NCI-H1436 (cell line): ENCODE results near the gene CAMP.
"Not testable (repeated sequence)": the region's sequence is repeated elsewhere in the genome, so short reads cannot be mapped to it uniquely, and the experiment has no call there.

ENCODE experiments used
- DNase-seq: peaks from one replicate; lab custom pipeline; 2025; lab: John Stamatoyannopoulos, UW

The CAMP gene, protein sequence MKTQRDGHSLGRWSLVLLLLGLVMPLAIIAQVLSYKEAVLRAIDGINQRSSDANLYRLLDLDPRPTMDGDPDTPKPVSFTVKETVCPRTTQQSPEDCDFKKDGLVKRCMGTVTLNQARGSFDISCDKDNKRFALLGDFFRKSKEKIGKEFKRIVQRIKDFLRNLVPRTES

DNA sequence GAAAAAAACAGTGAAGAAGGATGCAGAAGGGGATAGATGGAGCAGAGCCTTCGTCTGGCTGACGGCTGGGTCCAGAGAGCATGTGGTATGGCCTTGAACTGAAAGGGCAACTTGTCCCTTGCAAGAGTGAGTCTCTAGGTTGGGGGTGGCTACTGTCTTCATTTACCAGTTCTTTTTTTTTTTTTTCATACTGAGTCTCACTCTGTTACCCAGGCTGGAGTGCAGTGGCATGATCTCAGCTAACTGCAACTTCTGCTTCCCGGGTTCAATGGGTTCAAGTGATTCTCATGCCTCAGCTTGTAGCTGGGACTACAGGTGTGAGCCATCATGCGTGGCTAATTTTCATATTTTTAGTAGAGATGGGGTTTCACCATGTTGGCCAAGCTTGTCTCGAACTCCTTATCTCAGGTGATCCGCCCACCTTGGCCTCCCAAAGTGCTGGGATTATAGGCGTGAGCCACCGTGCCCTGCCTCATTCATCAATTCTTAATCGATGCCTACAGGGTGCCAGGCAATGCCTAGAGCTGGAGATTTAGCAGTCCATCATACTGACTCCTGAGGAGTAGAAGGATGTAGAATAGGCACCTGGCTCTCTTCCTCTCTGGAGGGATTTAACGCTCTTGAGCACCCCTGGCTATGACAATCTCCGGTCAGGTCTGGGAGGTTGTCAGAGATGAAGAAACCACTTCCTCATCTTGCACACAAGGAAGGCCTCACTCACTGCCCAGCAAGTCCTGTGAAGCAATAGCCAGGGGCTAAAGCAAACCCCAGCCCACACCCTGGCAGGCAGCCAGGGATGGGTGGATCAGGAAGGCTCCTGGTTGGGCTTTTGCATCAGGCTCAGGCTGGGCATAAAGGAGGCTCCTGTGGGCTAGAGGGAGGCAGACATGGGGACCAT is at the start of gene CAMP:
CAMP (plus strand) TSS at position 880 of the 898 bp plus-strand sequence; CDS start at position 897, 17 bp downstream.
- DNase-seq, result no peak

DNA sequence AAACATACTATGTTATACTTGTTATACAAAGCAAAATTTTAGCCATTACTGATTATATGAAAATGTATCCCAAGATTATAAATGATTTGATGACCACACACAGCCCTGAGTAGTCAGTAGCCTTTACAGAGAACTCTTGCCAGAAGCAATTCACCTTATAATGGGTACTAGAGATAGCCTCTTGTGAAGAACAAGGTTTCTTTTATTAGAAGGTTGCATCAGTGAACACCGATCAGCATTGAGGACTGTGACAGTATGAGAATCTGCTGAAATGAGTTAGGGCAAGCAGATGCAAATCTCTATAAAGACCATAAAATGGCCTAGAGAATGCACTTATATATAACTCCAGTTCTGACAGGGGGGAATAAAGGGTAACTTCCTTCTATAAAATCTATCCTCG is 45.2 kb upstream of the CAMP start:
- DNase-seq, result no peak

DNA sequence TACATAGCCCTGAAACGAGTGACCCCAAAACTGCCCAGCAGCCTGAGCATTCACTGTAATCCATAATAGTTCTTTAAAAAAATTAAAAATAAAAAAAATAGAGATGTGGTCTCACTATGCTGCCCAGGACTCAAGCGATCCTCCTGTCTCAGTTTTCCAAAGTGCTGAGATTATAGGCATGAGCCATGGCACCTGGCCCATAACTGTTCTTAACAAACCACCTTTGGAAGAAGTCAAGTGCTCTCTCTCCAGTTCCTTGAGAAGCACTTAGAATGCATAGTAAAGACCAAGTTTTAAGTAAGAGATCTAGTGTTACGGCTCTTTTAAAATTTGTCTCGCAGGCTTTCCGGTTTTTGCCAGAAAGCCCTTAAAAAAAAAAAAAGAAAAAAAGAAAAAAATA is 43.3 kb upstream of the CAMP start:
- no peak for DNase-seq

DNA sequence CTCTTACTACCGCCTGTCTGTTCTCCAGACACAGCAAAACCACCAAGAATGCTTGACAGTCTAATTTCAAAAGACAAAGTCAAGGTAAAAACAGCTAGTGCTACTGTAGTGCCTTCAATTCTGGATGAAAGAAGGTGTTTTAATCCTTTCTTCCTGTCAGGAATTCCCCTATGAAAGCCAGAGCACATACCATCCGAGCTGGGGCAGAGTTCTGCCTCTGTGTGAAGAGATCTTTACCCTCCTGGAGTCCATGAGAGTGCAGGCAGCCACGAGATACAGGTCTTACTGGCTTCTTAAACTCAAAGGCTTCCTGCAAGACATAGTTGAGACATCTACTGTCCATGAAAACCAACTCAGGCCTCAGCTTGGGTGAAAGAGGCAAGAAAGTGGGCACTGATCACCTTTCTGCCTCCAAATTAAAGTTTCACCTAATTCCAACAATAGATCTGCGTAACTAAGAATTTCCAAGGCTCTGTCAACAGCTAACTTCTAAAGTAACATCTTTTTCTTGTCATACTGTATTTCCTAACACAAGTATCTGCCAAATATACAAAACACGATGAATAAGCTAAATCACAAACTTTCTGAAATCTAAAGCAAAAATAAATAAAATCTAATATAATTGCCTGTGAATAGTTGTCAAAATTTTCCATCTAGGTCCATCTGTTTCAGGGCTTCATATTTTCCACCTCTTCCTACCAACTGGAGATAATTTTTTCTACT is 42.6 kb upstream of the CAMP start:
- no peak for DNase-seq

GRCh38 chr3:48184299-48184698 is 39.0 kb upstream of the CAMP start:
- DNase-seq, result no peak

- no peak for DNase-seq
Measured at GRCh38 chr3:48185129-48185528, 38.2 kb upstream of the CAMP start.

DNA sequence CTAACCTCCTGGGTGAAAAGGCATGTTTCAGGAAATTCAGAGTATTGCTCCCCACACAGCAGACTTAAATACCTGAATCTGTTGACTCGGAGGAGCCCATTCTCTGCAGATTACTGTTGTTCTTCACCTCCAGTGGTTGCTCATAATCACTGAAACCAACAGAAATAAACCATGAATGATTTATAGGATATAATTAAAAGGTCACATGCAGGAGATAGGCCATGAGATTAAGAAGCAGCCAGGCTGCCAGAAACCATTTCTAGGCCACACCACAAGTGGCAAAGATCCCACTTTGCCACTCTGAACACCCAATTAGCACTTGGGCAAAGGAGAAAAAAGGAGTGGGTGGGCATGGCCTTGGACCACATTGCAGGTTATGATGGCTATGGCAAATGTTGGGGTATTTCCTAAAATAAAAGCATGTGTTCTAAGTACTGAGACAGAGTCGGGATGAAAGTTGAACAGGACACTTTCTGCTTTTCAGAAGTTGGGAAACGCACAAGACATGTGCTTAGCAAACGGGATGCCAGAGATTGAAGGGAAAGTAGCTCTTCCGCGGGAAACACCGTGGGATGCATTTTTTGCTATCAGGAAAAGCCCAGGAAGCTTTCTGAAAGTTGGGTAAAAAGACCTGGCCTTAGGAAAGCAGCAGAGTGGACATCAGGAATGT is 36.5 kb upstream of the CAMP start:
- no peak for DNase-seq

DNA sequence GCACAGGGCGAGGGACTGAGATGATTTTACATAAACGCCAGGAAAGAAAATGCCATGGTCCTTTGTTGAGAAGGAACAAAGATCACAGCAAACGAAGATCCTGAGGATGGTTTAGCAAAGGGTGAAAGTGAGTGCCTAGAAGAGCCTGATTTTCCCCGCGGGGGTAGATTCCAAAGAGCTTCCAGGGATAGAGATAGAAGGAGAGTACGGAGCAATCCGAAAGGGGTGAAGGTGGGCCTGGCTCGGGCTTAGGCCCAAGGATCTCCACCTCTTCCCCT is 36.1 kb upstream of the CAMP start:
- no peak for DNase-seq

- DNase-seq, result no peak
Measured at GRCh38 chr3:48187579-48188265, 35.6 kb upstream of the CAMP start.

GRCh38 chr3:48188266-48189201 is 34.8 kb upstream of the CAMP start, which contains the start of gene CDC25A:
CDC25A (minus strand) TSS chr3:48188417; CDS start chr3:48187947, 470 bp downstream.
- DNase-seq, result peak; percentile 90

- DNase-seq, result no peak
Measured at GRCh38 chr3:48189321-48189720, 34.0 kb upstream of the CAMP start.

DNA sequence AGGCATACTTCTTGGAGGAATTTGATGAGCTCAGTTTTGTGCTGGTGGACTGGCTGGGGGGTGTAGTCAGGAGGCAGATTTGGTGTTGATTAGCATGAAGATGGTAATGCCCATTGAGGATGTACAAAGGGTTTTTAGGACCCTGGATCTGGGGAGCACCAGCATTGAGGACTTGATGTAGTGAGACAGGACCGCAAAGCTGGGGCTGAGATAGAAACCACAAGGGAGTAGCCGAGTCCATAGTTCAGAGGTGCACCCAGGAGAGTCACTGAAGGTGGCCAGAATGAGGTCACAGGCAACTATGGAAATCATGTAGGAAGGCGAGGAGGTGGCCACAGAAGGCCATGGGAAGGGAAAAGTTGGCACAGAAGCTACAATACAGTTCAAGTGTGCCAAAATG is 32.4 kb upstream of the CAMP start:
- no peak for DNase-seq

- DNase-seq, result peak; percentile 35
Measured at GRCh38 chr3:48194446-48195071, 28.7 kb upstream of the CAMP start.

DNA sequence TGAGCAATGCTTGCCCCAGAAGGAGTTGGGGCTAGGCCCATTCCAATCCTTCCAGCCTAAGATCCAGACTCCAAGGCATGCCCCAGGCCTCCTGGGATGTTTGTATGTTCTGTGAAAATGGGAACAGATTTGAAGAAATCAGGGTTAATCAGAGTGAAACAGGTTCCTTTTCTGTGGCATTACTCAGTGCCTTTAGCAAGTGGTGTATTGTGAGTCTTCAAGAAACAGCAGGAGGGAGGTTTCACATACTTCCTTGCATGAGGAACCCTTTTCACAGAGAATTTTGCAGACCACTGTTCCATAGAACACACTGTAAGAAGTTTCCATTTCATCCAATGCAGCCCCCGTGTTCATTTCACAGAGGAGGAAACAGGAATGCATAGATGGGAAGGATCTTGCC is 26.7 kb upstream of the CAMP start:
- DNase-seq, result no peak

GRCh38 chr3:48199117-48199516 is 24.2 kb upstream of the CAMP start:
- DNase-seq, result no peak

- DNase-seq, result no peak
Measured at GRCh38 chr3:48202632-48203031, 20.7 kb upstream of the CAMP start.

DNA sequence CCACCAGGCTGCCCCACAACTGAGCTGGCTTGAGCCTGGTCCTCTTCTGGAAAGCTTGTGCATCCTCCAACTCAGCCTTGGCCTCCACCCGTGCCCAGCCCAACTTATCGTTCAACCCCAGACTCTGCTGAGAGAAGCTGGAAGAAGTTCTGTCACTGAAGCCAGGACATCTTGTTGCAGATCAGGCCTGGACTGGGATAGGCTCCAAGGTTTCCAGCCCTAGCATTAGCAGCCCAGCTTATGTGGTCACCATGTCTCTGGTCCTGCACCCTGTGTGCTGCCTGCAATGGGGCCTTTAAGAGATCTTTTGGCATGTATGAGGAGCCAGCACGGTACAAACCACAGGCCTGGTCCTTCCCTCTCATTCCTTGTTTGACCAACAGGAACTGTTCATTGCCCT is 15.2 kb upstream of the CAMP start:
- no peak for DNase-seq

- no peak for DNase-seq
Measured at GRCh38 chr3:48209445-48209844, 13.8 kb upstream of the CAMP start.

DNA sequence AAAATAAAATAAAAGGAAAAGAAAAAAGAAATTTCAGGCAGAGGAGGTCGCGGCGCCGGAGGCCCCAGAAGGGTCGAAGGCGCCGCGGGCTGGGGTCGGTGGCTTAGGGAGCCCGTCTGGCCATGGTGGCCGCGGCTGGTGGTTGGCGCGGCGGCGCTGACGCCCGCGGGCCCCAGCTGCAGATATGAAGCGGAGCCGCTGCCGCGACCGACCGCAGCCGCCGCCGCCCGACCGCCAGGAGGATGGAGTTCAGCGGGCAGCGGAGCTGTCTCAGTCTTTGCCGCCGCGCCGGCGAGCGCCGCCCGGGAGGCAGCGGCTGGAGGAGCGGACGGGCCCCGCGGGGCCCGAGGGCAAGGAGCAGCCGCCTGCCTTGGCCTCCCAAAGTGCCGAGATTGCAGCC is 12.8 kb upstream of the CAMP start:
- DNase-seq, result not testable (repeated sequence)

- not testable (repeated sequence) for DNase-seq
Measured at GRCh38 chr3:48211776-48212175, 11.5 kb upstream of the CAMP start.
